Activated T-cell treated with anti-CD3 and anti-CD28 coated beads for 24 hours (primary cell): ENCODE measurements around the gene PLP2.

Experiments
- DNase-seq: peaks from one replicate; pipeline ENCODE4 v3.0.0-alpha.2; 2020; ENCODE audit warnings: low read depth

The PLP2 gene

GRCh38 chrX:49186125-49187027, 14.7 kb downstream of the PLP2 start, which contains the start of gene PRICKLE3:
Gene PRICKLE3 (minus strand): TSS chrX:49186373. CDS start chrX:49186297, 76 bp downstream.
- DNase-seq: peak; percentile 56

DNA sequence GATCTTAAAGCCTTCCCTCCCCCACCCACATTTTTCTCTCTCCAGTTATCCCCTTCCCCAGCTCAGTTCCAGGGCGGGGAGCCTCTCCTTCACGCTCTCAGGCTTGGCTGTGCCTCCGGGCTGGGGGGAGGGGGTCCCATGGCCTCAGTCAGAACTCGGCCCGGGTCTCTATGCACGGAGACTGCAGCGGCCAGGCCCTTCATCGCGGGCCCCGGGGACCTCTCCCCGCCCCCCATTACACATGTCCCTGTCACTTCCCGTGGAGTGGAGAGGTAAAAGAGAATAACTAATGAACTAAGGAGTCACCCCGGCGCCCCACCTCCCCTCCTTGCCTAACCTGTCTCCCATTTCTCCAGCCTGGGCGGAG, 15.3 kb downstream of the PLP2 start:
- DNase-seq: no peak

GRCh38 chrX:49187526-49187925, 15.8 kb downstream of the PLP2 start:
- DNase-seq: no peak

GRCh38 chrX:49188468-49189076, 16.9 kb downstream of the PLP2 start:
- no peak for DNase-seq

GRCh38 chrX:49189606-49190005, 17.9 kb downstream of the PLP2 start:
- DNase-seq: no peak

GRCh38 chrX:49190821-49191573, 19.3 kb downstream of the PLP2 start:
- peak; percentile 73 for DNase-seq

- DNase-seq: peak; percentile 21
These were observed 19.9 kb downstream of the PLP2 start for GRCh38 chrX:49191574-49192011.

- DNase-seq: peak; percentile 23
These were observed 21.1 kb downstream of the PLP2 start for GRCh38 chrX:49192722-49193328.

DNA sequence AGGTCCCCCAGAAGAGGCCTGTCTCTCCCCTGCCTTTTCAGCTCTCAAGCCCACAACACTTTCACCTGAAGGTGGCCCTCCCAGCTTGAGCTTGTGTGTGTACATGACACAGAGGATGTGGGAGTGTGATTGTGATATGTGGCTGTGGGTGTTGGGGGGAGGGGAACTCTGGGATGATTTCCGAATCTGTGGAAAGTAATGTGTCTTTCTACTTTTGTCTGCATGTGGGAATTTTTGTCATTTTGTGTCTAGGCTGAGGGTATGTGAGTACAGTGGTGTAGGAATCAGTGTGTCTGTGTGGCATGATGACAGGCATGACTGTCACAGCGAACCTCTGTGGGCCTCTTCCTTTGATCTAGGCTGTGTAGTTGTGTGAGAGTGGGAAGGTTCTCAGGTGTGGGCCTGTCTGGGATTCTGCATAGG, 21.9 kb downstream of the PLP2 start:
- no peak for DNase-seq

- no peak for DNase-seq
These were observed 25.9 kb downstream of the PLP2 start for GRCh38 chrX:49197543-49198087.

DNA sequence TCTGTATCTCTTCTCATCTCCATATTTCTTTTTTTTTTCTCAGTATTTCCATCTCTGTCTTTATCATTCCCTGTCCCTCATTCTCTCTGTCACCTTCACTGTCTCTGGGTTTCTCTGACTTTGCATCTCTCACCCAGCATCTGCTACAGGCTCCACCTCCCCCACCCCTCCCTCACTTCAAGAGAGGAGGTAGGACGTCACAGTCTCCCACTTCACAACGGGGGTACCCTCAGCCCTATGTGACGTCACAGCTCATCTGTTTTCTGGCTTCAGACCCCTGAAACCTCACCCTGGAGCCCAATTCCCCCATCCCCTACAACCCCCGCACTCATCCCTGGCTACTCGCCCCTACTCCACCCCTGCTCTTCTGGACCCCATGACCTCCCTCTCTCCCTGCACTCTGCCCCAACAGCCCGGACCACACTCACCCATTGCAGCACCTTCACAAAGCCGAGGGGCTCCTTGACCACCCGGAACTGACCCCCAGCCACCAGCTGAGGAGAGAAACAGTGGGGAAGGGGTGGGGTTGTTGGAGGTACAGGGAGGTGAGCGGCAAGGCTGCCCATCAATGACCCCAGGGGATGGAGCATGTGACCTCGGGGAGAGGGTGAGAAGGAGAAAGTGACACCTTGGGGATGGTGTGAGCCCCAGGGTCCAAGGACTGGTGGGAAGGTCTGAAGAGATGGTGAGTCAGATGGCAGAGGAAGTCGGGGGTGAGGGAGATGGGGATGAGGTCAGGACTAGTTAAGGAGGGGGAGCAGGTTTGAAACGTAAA, 27.0 kb downstream of the PLP2 start:
- DNase-seq: no peak

DNA sequence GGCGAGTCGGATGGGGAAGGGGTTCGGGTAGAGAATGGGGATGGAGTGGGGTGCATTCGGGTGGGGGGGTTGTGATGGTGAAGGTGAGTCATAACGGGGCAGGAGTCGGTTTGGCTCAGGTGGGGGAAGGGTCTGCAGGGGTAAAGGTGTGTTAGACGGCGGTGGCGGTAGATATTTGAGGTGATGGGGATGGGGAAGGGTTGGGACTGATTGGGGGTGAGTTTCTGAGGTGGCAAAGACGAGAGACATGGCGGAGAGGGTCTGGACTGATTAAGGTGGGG, 27.6 kb downstream of the PLP2 start:
- DNase-seq: no peak

- peak; percentile 79 for DNase-seq
These were observed 28.4 kb downstream of the PLP2 start, which contains the start of gene SYP for GRCh38 chrX:49199906-49200771. Gene SYP (minus strand): TSS chrX:49200193. CDS start chrX:49200186, 7 bp downstream.

GRCh38 chrX:49202022-49202421, 30.3 kb downstream of the PLP2 start:
- DNase-seq: no peak

DNA sequence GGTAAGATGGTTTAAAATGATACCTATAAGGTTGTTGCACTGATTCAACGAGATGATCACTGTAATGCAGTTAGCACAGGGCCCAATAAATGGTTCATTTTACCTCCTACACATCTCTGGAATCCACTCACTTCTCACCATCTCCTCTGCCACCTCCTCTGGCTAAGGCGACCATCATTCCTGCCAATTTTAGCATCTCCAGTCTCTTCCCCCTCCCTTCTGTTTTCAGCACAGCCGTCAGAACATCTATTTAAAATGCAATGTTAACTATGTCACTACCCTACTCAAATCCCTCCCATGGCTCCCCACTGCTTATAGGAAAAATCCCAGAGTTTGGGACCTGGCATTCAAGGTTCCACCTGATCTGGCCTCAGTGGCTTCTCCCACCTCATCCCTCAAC, 31.8 kb downstream of the PLP2 start:
- DNase-seq: no peak

- DNase-seq: no peak
These were observed 32.3 kb downstream of the PLP2 start for GRCh38 chrX:49204017-49204416.

DNA sequence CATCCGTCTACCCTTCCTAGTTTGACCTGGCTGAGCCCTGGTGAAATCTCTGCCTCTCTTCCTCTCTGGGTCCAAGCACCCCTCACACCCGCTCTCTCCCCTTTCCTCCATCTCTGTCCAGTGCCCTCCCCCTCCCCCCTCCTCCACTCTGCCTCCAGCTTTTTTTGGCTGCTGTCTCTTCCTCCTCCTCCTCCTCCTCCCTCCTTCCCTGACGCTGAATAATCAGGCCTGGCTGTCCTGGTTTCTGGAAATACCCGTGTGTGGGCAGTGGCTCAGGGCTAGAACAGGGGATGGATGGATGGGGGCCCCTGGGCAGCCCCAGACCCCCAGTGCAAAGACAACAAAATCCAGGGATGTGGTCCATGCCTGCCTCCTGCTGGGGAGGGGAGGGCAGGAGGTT, 33.0 kb downstream of the PLP2 start:
- DNase-seq: no peak

DNA sequence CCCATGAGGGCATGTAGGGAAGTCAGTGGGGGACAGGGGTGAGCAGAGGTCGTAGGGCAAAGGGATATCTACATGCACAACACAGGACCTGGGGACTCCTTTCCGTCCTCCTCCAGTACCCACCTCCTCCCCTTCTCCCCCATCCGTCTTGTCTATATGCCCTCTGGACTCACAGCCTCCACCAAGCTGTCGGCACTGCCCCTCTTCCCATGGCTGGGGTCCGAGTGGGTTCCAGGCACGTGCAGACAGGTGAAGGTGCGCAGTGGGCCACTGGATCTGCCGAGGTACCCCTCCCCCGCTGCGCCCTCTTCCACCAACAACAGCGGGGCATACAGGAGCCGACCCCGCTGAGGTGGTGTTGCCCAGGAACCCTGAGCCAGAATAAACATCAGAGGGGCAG, 33.7 kb downstream of the PLP2 start:
- no peak for DNase-seq

DNA sequence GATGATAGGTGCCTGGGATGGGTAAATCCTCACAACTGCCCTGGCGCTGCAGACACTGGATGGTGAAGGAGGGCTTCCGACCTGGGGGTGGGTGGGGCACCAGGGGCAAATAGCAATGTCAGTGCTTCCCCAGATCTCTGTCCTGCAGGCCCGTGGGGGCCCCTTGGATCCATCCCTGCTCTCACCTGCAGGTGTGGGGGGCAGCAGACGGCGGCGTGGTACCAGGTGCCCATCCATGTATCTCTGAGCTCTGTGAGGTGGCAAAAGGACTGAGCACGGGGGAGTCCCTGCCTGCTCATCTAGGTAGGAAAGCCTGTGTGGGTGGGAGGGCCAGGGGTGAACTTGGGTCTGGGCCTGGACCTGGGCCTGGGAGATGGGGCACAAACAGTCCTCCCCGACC, 34.8 kb downstream of the PLP2 start:
- no peak for DNase-seq

- DNase-seq: no peak
These were observed 36.7 kb downstream of the PLP2 start for GRCh38 chrX:49208399-49208798.
